ENCODE results near the gene GALK2. TPM values are rescaled to one million over a fixed set of nuclear protein-coding genes. Genes with fewer than 3 reads are reported as not detected.

Gene GALK2
- total RNA-seq, 1 experiment from 2014 or later: 22.9 TPM

DNA sequence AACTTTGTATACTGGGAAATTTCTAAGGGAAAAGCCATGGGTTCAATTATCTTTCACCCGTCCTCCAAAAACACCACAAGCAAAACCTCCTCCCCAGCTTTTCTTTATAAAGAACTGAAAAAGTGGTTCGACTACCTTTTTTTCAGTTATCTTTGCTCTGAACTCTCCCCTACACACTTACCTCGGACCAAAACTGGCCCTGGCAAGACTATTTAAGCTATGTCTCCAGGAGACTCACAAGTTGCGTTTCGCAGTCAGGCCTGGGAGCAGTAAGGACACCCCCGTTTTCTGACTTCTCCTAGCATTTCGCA lies 15.3 kb upstream of the GALK2 start:
- Histone ChIP-seq H3K9me3 (ENCODE audit: low read depth, low read length, poor library complexity, severe bottlenecking) (no peaks in the 10 kb centered on the region), H3K36me3 (ENCODE audit: insufficient read depth, low read length, poor library complexity, severe bottlenecking) (no peaks in the 10 kb centered on the region), H3K27me3 (replicated peaks; ENCODE audit: insufficient read depth, low read depth, low read length, poor library complexity) (no peaks in the 10 kb centered on the region), H3K4me3 (ENCODE audit: low read depth, low read length, poor library complexity, severe bottlenecking) (peak overlapping the region; percentile 100), H3K27ac (ENCODE audit: low read depth, low read length, poor library complexity, severe bottlenecking) (peak overlapping the region; percentile 93), H3K4me1 (ENCODE audit: insufficient read depth, low read length, poor library complexity, severe bottlenecking) (peaks cover 13% of the 10 kb centered on the region)
- CTCF ChIA-PET: interaction anchor here (1.2 kb wide), 1 partner anchor 292 kb away, joined by 4 read pairs; no protein-coding TSS in a partner anchor
- no TSS peak for BruUV-seq (replicated peaks)
- POLR2A ChIA-PET (ENCODE audit: low non-redundant PET): interaction anchor here (0.6 kb wide), 1 partner anchor 96 kb away, joined by 4 read pairs; no protein-coding TSS in a partner anchor
- DNase-seq (ENCODE audit: low spot score): no peak
- TF ChIP-seq EZH2 (IDR thresholded peaks at IDR 0.05; ENCODE audit: borderline replicate concordance, low read depth, low read length, poor library complexity, severe bottlenecking): no peak
- TF ChIP-seq, protein P1, sequence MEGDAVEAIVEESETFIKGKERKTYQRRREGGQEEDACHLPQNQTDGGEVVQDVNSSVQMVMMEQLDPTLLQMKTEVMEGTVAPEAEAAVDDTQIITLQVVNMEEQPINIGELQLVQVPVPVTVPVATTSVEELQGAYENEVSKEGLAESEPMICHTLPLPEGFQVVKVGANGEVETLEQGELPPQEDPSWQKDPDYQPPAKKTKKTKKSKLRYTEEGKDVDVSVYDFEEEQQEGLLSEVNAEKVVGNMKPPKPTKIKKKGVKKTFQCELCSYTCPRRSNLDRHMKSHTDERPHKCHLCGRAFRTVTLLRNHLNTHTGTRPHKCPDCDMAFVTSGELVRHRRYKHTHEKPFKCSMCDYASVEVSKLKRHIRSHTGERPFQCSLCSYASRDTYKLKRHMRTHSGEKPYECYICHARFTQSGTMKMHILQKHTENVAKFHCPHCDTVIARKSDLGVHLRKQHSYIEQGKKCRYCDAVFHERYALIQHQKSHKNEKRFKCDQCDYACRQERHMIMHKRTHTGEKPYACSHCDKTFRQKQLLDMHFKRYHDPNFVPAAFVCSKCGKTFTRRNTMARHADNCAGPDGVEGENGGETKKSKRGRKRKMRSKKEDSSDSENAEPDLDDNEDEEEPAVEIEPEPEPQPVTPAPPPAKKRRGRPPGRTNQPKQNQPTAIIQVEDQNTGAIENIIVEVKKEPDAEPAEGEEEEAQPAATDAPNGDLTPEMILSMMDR (conservative IDR thresholded peaks at IDR 0.05; ENCODE audit: low read depth, low read length): no peak
- intact Hi-C loops (cut with micrococcal nuclease; ENCODE audit: unreplicated experiment): no loop called here

DNA sequence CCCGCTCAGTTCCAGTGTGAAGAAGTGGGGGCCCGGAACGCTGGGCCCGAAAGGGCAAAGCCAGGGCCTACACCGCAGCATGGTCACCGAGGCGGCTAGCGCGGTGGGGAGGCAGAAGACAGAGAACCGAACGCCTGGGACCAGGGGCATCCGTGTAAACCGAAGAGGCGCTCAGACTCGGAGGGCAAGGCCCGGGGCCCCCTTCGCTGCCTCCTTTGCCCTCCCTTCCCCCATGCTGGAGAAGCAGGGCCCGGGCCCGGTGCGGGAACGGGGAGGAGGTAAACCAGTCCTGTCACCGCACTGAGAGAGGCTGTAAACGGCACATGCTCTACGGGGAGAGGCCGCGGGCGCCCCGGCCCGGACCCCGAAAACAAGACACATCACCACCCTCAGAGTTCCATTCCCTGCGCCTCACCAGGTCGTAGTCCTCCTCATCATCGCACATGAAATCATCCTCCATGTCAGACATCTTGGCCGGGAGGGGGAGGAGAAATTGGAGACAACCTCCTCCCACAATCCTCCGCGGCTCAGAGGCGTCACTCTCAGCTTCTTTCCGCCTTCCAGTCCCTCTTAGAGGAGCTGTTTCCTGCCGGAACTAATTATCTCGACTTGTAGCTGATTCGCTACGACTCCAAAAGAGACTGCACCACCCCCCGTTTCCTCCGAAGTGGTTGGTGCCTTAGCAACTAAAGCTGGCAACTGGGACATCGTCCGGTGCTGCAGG lies 14.8 kb upstream of the GALK2 start, which contains the start of gene COPS2:
Gene COPS2 (minus strand): TSS at position 490 of the 724 bp plus-strand sequence. CDS start 21 bp downstream, at position 469.
- Histone ChIP-seq H3K27me3 (replicated peaks; ENCODE audit: insufficient read depth, low read depth, low read length, poor library complexity) (no peaks in the 10 kb centered on the region), H3K9me3 (ENCODE audit: low read depth, low read length, poor library complexity, severe bottlenecking) (no peaks in the 10 kb centered on the region), H3K27ac (ENCODE audit: low read depth, low read length, poor library complexity, severe bottlenecking) (peak within 1 kb of the TSS; percentile 93), H3K4me3 (ENCODE audit: low read depth, low read length, poor library complexity, severe bottlenecking) (peak within 1 kb of the TSS; percentile 100), H3K4me1 (ENCODE audit: insufficient read depth, low read length, poor library complexity, severe bottlenecking) (peaks cover 13% of the 10 kb centered on the region), H3K36me3 (ENCODE audit: insufficient read depth, low read length, poor library complexity, severe bottlenecking) (no peaks in the 10 kb centered on the region)
- ChIA-PET POLR2A (ENCODE audit: low non-redundant PET) (interaction anchor here (0.6 kb wide), 1 partner anchor 96 kb away, joined by 4 read pairs; no protein-coding TSS in a partner anchor), CTCF (interaction anchor here (0.6 to 1.2 kb wide), 3 partner anchors 8 to 1062 kb away, joined by 3 to 6 read pairs (median 4); no protein-coding TSS in a partner anchor)
- TF ChIP-seq, protein P1 (conservative IDR thresholded peaks at IDR 0.05; ENCODE audit: low read depth, low read length): no peak
- no peak for TF ChIP-seq EZH2 (IDR thresholded peaks at IDR 0.05; ENCODE audit: borderline replicate concordance, low read depth, low read length, poor library complexity, severe bottlenecking)
- TSS peak; percentile 36 for BruUV-seq (replicated peaks)
- DNase-seq (ENCODE audit: low spot score): peak; percentile 98
- intact Hi-C loops (cut with micrococcal nuclease; ENCODE audit: unreplicated experiment): no loop called here

DNA sequence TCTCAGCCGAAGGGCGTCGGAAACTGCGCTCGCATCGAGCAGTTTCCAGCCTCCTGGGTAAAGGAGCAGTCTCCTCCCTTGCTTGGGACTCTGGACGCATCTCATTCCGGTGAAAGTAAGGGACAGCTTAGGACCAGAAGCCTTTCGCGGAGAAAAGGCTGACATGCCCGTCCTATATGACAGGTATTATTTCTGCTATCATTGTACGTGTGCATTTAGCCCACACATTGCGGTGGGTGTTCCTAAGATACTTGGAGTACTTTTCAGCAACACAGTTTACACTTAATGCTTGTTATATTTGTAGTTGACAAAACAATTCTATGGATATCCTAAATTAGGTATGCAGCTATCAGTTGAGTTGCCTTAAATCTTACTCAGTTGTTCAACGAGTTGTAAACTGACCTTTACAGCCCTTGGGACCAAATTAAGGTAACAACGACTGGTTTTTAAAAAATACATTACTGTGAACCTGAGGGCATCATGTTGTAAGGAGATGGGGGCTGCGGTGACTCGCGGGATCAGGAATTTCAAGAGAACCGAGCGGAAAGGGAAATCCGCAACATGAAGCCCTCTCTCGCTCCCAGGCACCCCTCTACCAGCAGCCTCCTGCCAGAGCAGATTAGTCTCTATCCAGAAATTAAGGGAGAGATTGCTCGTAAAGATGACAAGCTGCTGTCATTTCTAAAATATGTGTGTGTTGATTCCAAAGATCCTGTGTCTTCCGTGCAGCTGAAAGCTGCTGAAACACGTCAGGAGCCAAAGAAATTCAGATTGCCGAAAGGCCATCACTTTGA lies 14.0 kb upstream of the GALK2 start:
- CTCF ChIA-PET: interaction anchor here (0.6 to 1.2 kb wide), 3 partner anchors 9 to 1062 kb away, joined by 3 to 6 read pairs (median 4); no protein-coding TSS in a partner anchor
- TF ChIP-seq EZH2 (IDR thresholded peaks at IDR 0.05; ENCODE audit: borderline replicate concordance, low read depth, low read length, poor library complexity, severe bottlenecking): no peak
- TF ChIP-seq, protein P1 (conservative IDR thresholded peaks at IDR 0.05; ENCODE audit: low read depth, low read length): no peak
- no peak for DNase-seq (ENCODE audit: low spot score)
- H3K4me1 ChIP-seq (ENCODE audit: insufficient read depth, low read length, poor library complexity, severe bottlenecking): peaks cover 13% of the 10 kb centered on the region
- BruUV-seq (replicated peaks): TSS peak; percentile 55
- no peaks in the 10 kb centered on the region for H3K9me3 ChIP-seq (ENCODE audit: low read depth, low read length, poor library complexity, severe bottlenecking)
- no peaks in the 10 kb centered on the region for H3K36me3 ChIP-seq (ENCODE audit: insufficient read depth, low read length, poor library complexity, severe bottlenecking)
- POLR2A ChIA-PET (ENCODE audit: low non-redundant PET): no interaction called here
- H3K27me3 ChIP-seq (replicated peaks; ENCODE audit: insufficient read depth, low read depth, low read length, poor library complexity): no peaks in the 10 kb centered on the region
- peak overlapping the region; percentile 93 for H3K27ac ChIP-seq (ENCODE audit: low read depth, low read length, poor library complexity, severe bottlenecking)
- intact Hi-C loops (cut with micrococcal nuclease; ENCODE audit: unreplicated experiment): no loop called here
- H3K4me3 ChIP-seq (ENCODE audit: low read depth, low read length, poor library complexity, severe bottlenecking): peak overlapping the region; percentile 100
